ENCODE data around the gene CDC37L1.

DNA sequence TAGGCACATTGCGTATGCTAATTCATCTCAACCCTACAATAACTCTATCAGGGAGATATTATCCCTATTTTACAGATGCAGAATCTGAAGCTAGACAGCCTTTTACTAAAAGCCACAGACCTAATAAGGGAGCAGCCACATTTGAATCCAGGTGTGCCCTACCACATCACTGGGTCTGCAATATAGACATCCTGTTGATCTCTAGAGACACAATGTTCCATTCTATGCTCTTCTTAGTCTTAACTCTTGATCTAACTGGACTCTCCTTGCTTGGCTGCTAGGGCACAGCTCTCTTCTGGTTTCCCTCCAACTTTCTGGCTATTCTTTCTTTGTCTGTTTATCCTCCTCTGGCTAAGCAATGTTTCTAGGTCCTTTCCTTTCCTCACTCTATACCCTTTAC is 11.7 kb upstream of the CDC37L1 start:
- TF ChIP-seq, protein P1, sequence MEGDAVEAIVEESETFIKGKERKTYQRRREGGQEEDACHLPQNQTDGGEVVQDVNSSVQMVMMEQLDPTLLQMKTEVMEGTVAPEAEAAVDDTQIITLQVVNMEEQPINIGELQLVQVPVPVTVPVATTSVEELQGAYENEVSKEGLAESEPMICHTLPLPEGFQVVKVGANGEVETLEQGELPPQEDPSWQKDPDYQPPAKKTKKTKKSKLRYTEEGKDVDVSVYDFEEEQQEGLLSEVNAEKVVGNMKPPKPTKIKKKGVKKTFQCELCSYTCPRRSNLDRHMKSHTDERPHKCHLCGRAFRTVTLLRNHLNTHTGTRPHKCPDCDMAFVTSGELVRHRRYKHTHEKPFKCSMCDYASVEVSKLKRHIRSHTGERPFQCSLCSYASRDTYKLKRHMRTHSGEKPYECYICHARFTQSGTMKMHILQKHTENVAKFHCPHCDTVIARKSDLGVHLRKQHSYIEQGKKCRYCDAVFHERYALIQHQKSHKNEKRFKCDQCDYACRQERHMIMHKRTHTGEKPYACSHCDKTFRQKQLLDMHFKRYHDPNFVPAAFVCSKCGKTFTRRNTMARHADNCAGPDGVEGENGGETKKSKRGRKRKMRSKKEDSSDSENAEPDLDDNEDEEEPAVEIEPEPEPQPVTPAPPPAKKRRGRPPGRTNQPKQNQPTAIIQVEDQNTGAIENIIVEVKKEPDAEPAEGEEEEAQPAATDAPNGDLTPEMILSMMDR (IDR thresholded peaks at IDR 0.05): no peak
- no peak for TF ChIP-seq POLR2A (IDR thresholded peaks at IDR 0.05)

All from transverse colon (tissue), 3 donors.